ENCODE data around the gene TSHZ2.
"Not testable (repeated sequence)": the region's sequence is repeated elsewhere in the genome, so short reads cannot be mapped to it uniquely, and the experiment has no call there.

The TSHZ2 gene

GRCh38 chr20:52965380-52965779, 6.8 kb upstream of the TSHZ2 start:
- no peak for DNase-seq

GRCh38 chr20:52965819-52966218, 6.3 kb upstream of the TSHZ2 start:
- no peak for DNase-seq

GRCh38 chr20:52966543-52966942, 5.6 kb upstream of the TSHZ2 start:
- DNase-seq, result not testable (repeated sequence)

GRCh38 chr20:52971498-52972189, 514 bp upstream of the TSHZ2 start:
- DNase-seq, result no peak

- peak; percentile 79 for DNase-seq
Measured at GRCh38 chr20:52972965-52973819, 1.0 kb downstream of the TSHZ2 start.

- DNase-seq, result peak; percentile 74
Measured at GRCh38 chr20:52974179-52974594, 2.0 kb downstream of the TSHZ2 start.

GRCh38 chr20:52975029-52975732, 3.0 kb downstream of the TSHZ2 start:
- DNase-seq, result peak; percentile 74

GRCh38 chr20:52975803-52976531, 3.8 kb downstream of the TSHZ2 start:
- no peak for DNase-seq

GRCh38 chr20:52978851-52979250, 6.7 kb downstream of the TSHZ2 start:
- DNase-seq, result no peak

GRCh38 chr20:52981051-52981450, 8.9 kb downstream of the TSHZ2 start:
- DNase-seq, result no peak

GRCh38 chr20:52983726-52984450, 11.7 kb downstream of the TSHZ2 start:
- no peak for DNase-seq

- no peak for DNase-seq
Measured at GRCh38 chr20:52984451-52984810, 12.3 kb downstream of the TSHZ2 start.

- DNase-seq, result no peak
Measured at GRCh38 chr20:52985687-52986086, 13.5 kb downstream of the TSHZ2 start.

GRCh38 chr20:52987295-52987694, 15.1 kb downstream of the TSHZ2 start:
- no peak for DNase-seq

GRCh38 chr20:52991830-52992229, 19.7 kb downstream of the TSHZ2 start:
- no peak for DNase-seq

GRCh38 chr20:52992632-52993031, 20.5 kb downstream of the TSHZ2 start:
- no peak for DNase-seq

GRCh38 chr20:52993076-52993475, 20.9 kb downstream of the TSHZ2 start:
- no peak for DNase-seq

- no peak for DNase-seq
Measured at GRCh38 chr20:52994184-52994970, 22.2 kb downstream of the TSHZ2 start.

GRCh38 chr20:52996130-52996529, 24.0 kb downstream of the TSHZ2 start:
- DNase-seq, result no peak

- no peak for DNase-seq
Measured at GRCh38 chr20:52996658-52997057, 24.5 kb downstream of the TSHZ2 start.

- no peak for DNase-seq
Measured at GRCh38 chr20:52998268-52998667, 26.1 kb downstream of the TSHZ2 start.

All from activated effector memory CD4-positive, alpha-beta T cell treated with anti-CD3 and anti-CD28 coated beads, Interleukin-2, amount 50 U/mL, for 16 hours (primary cell).